IPS DF 6.9 (cell line): ENCODE data around the gene JOSD1.
A peak's percentile ranks its signal among the peaks of the same experiment; 100 is the strongest.

Experiments used
- DNase-seq: peaks from one replicate; pipeline ENCODE4 v3.0.0-alpha.2; 2013; ENCODE audit warnings: low read depth, low spot score
- H3K27ac ChIP-seq: one replicate; pipeline ENCODE4 v1.5.1; 2013; ENCODE audit warnings: low read length, control low read depth
- H3K27me3 ChIP-seq: 2 replicates; pipeline ENCODE4 v1.6.1; 2013; ENCODE audit warnings: mild to moderate bottlenecking, low read length; ENCODE audit not compliant: control insufficient read depth, insufficient read depth
- H3K36me3 ChIP-seq: 2 replicates; pipeline ENCODE4 v1.6.1; 2013; ENCODE audit warnings: low read length; ENCODE audit not compliant: control insufficient read depth, insufficient read depth
- H3K4me1 ChIP-seq: 2 replicates; pipeline ENCODE4 v1.6.1; 2013; ENCODE audit warnings: low read length; ENCODE audit not compliant: control insufficient read depth, insufficient read depth
- H3K4me3 ChIP-seq: 2 replicates; pipeline ENCODE4 v1.5.1; 2013; ENCODE audit warnings: mild to moderate bottlenecking, low read length
- H3K9me3 ChIP-seq: 2 replicates; pipeline ENCODE4 v1.6.1; 2013; ENCODE audit warnings: low read length, inconsistent platforms; ENCODE audit not compliant: control insufficient read depth, insufficient read depth
- WGBS: extraction: QIAGEN DNeasy Blood & Tissue Kit; methylation state at CpG from one replicate; pipeline ENCODE4 v1.1.7; 2013; ENCODE audit warnings: mixed read lengths, missing lambda C conversion rate; ENCODE audit not compliant: insufficient read length, insufficient coverage; 5-methylcytosine and 5-hydroxymethylcytosine counted together

Gene JOSD1

GRCh38 chr22:38704654-38705234 lies 4.0 kb upstream of the JOSD1 start:
- Histone ChIP-seq H3K4me3 (no peak overlapping the region; the same call in 1 of the 2 replicates), H3K36me3 (no peaks in the 10 kb centered on the region), H3K9me3 (no peaks in the 10 kb centered on the region), H3K27me3 (no peaks in the 10 kb centered on the region), H3K4me1 (peaks cover 2% of the 10 kb centered on the region; the same call in 1 of the 2 replicates), H3K27ac (no peak overlapping the region)
- WGBS = no CpG with 5 or more reads among the region's 10 CpGs
- no peak for DNase-seq

DNA sequence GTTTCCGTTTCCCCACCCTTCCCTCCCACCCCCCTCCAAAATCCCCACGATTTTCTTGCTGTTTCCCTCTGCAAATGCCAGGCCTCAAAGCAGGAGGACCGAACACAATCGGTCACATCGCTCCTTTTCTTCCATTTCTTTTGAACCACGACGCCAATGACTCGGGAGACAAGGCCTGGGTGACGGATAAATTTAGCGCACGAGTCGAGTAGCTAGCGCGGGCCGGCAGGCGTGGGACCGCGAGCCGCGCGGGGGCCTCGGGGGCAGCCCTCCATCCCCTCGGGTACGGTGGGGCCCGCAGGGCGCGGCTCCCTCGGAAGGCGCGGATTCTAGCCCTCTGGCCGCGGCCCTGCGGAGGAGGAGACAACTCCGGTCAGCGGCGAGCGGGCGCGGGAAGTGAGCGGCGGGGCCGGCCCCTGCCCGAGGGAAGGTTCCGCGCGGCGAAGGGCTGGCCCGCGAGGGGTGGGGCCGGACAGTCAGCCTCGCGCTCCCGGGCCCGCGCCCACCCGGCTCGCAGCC lies 414 bp downstream of the JOSD1 start:
- Histone ChIP-seq H3K9me3 (no peaks in the 10 kb centered on the region), H3K36me3 (no peaks in the 10 kb centered on the region), H3K4me3 (peak overlapping the region; percentile 89), H3K27ac (no peak overlapping the region), H3K27me3 (no peaks in the 10 kb centered on the region), H3K4me1 (peaks cover 2% of the 10 kb centered on the region; the same call in 1 of the 2 replicates)
- no CpG with 5 or more reads among the region's 57 CpGs for WGBS
- DNase-seq = no peak

DNA sequence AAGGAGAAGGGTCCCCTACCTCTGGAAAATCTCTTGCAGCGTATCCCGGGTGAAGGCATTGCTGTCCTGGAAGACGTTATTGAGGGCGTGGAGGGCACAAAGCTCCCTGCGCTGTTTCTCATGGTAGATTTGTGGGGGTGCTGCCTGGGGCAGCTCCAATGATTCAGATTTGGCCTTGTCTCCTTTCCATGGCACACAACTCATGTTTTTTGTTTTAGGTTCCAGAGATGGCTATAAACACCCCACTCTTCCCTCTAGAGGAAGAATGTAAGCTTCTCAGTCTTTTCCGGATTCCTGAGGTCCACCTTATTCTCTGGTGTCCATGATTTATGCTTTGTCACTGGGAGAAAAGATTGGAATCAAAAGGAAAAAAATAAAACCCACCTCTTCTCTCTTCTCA lies 959 bp downstream of the JOSD1 start:
- Histone ChIP-seq H3K4me3 (peak overlapping the region; percentile 18; the same call in 1 of the 2 replicates), H3K9me3 (no peaks in the 10 kb centered on the region), H3K27ac (no peak overlapping the region), H3K27me3 (no peaks in the 10 kb centered on the region), H3K4me1 (peaks cover 2% of the 10 kb centered on the region; the same call in 1 of the 2 replicates), H3K36me3 (no peaks in the 10 kb centered on the region; the same call in 1 of the 2 replicates)
- no CpG with 5 or more reads among the region's 6 CpGs for WGBS
- DNase-seq = no peak

GRCh38 chr22:38699143-38699542 lies 1.6 kb downstream of the JOSD1 start:
- no peak for DNase-seq
- no CpG with 5 or more reads among the region's 5 CpGs for WGBS
- H3K27me3 ChIP-seq = no peaks in the 10 kb centered on the region
- H3K4me3 ChIP-seq = no peak overlapping the region
- H3K4me1 ChIP-seq = peaks cover 2% of the 10 kb centered on the region; the same call in 1 of the 2 replicates
- no peaks in the 10 kb centered on the region for H3K9me3 ChIP-seq
- H3K27ac ChIP-seq = no peak overlapping the region
- H3K36me3 ChIP-seq = no peaks in the 10 kb centered on the region; the same call in 1 of the 2 replicates

DNA sequence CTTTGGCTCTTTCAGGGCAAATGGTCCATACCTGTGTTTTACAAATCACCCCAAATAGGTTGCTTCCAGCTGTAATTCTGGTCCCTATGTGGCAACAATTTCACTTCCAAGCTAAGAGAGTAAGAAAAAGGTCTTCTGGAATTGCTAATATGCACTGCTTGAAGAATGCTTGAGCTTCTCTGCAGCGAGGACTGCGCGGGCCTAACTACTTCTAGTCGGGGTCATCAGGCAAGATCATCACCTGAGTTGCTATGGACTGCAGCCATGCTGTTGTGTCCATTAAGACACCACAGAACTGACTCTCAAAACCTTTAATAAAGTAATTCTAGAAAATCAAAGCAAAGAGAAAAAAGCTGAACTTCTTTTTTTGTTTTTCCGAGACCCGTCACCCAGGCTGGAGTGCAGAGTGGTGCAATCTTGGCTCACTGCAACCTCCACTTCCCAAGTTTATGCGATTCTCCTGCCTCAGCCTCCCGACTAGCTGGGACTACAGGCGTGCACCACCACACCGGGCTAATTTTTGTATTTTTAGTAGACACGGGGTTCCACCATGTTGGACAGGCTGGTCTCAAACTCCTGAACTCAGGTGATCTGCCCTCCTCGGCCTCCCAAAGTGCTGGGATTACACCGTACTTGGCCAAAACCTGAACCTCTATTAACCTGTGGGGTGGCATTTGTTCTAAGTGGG lies 2.2 kb downstream of the JOSD1 start:
- H3K4me3 ChIP-seq = no peak overlapping the region
- H3K9me3 ChIP-seq = no peaks in the 10 kb centered on the region
- no peak overlapping the region for H3K27ac ChIP-seq
- H3K36me3 ChIP-seq = no peaks in the 10 kb centered on the region; the same call in 1 of the 2 replicates
- WGBS = no CpG with 5 or more reads among the region's 13 CpGs
- no peaks in the 10 kb centered on the region for H3K27me3 ChIP-seq
- H3K4me1 ChIP-seq = peaks cover 2% of the 10 kb centered on the region; the same call in 1 of the 2 replicates
- no peak for DNase-seq

GRCh38 chr22:38697425-38698089 lies 3.2 kb downstream of the JOSD1 start:
- no peak for DNase-seq
- Histone ChIP-seq H3K36me3 (no peaks in the 10 kb centered on the region; the same call in 1 of the 2 replicates), H3K4me1 (peaks cover 2% of the 10 kb centered on the region; the same call in 1 of the 2 replicates), H3K9me3 (no peaks in the 10 kb centered on the region), H3K27me3 (no peaks in the 10 kb centered on the region), H3K27ac (no peak overlapping the region), H3K4me3 (no peak overlapping the region)
- WGBS = no CpG with 5 or more reads among the region's 8 CpGs

- no peak for DNase-seq
- no peaks in the 10 kb centered on the region for H3K9me3 ChIP-seq
- H3K27me3 ChIP-seq = no peaks in the 10 kb centered on the region
- H3K36me3 ChIP-seq = no peaks in the 10 kb centered on the region; the same call in 1 of the 2 replicates
- no CpG with 5 or more reads among the region's 3 CpGs for WGBS
- no peak overlapping the region for H3K27ac ChIP-seq
- H3K4me1 ChIP-seq = peaks cover 2% of the 10 kb centered on the region; the same call in 1 of the 2 replicates
- H3K4me3 ChIP-seq = no peak overlapping the region
Observed at GRCh38 chr22:38696606-38697424, 3.9 kb downstream of the JOSD1 start.

DNA sequence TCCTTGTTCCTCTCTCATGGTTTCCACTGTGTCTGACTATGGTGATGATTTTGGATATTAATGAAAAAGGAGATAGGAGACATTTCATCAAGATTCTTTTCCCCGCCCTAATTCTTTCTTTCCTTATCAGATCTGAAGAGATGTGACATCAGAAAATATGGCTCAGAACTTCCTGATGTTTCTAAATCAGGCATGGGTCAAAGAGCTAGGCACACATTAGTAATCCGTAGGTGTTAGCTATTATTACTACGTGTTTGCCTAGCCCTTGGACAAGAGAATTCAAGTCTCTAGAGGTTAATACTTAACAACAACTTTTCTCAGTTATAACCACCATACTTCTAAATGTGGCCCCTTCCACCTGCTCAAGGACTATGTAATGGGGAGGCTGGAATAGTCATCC lies 5.8 kb downstream of the JOSD1 start:
- H3K36me3 ChIP-seq = no peaks in the 10 kb centered on the region; the same call in 1 of the 2 replicates
- no peak for DNase-seq
- H3K27ac ChIP-seq = no peak overlapping the region
- H3K4me1 ChIP-seq = no peaks in the 10 kb centered on the region
- no peaks in the 10 kb centered on the region for H3K9me3 ChIP-seq
- H3K4me3 ChIP-seq = no peak overlapping the region
- no peaks in the 10 kb centered on the region for H3K27me3 ChIP-seq
- WGBS = no CpG with 5 or more reads among the region's 3 CpGs

DNA sequence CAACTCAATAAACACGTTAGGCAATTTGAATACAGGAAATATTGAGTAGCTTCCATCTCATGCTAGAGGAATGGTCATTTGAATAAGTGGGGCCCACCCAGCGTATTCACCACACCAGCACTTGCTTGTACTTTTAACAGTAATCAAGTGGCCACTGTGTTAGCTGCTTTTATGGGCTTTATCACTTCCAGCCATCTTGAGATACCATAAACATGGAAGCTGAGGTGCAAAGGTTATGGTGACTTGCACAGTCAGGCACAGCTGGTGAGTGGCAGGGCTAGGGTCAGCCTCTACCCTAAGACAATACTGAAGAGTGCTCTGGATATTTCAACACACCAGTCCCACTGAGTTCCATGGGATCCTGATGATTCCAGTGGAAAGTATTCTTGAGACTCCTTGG lies 6.7 kb downstream of the JOSD1 start:
- Histone ChIP-seq H3K9me3 (no peaks in the 10 kb centered on the region), H3K27ac (no peak overlapping the region), H3K36me3 (peaks cover 3% of the 10 kb centered on the region; the same call in 1 of the 2 replicates), H3K4me3 (no peak overlapping the region), H3K4me1 (no peaks in the 10 kb centered on the region), H3K27me3 (no peaks in the 10 kb centered on the region)
- DNase-seq = no peak
- WGBS = no CpG with 5 or more reads among the region's 2 CpGs

DNA sequence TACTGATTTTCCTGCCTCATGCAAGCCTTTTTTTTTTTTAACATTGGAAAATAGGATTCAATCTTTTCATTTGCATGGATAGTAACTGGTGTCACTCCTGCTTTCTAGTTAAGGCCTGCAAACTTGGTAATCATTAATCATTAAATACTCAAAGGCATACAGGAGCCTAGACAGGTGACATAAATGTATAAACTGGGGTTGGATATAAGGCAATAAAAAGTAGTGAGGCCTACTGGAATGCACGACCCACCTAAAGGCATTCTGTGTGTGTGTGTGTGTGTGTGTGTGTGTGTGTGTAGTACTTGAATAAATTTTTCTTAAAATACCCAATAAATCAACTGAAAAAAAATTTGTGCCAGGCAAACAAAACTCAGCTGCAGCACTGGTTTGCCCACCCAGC lies 11.1 kb downstream of the JOSD1 start:
- Histone ChIP-seq H3K4me3 (no peak overlapping the region), H3K4me1 (no peaks in the 10 kb centered on the region), H3K36me3 (peaks cover 18% of the 10 kb centered on the region; the same call in 1 of the 2 replicates), H3K27me3 (no peaks in the 10 kb centered on the region), H3K9me3 (no peaks in the 10 kb centered on the region), H3K27ac (no peak overlapping the region)
- DNase-seq = no peak
- no CpG with 5 or more reads among the region's 1 CpG for WGBS
